A673 (cell line): ENCODE results near the gene SEZ6L.

ENCODE experiments used
- EZH2 ChIP-seq: fragments of 200-600 bp; sonication (generic); IDR thresholded peaks from 2 replicates; pipeline ENCODE4 v1.6.1; 2017; ENCODE audit warnings: borderline replicate concordance, low read depth, mild to moderate bottlenecking, mixed read lengths, antibody characterized with exemption, low read length; ENCODE audit not compliant: poor library complexity, severe bottlenecking
- TF ChIP-seq, protein P1 (sequence below): fragments of 300-800, 200-600 bp; sonication (generic); conservative IDR thresholded peaks from 2 replicates; pipeline ENCODE4 v1.5.1; 2017; ENCODE audit warnings: low read depth, mild to moderate bottlenecking, antibody characterized with exemption, low read length, moderate library complexity, mixed read lengths

DNA sequence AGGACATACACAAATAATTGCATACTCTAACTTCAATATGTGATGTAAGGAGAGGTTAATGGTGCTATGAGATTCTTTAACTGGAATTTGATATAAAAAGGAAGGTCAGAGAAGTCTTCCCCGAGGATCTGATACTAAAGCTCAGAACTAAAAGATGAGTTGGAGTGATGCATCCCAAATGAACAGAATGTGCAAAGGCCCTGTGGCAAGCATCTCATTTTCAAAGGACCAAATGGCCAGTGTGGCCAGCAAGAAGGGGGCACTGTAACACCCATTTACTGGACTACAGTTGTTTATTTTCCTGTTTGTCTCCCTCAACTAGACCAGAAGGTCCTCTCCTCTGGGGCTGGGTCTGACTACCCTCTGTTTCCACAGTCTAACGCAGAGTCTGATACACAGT, 144.9 kb downstream of the SEZ6L start:
- TF ChIP-seq EZH2: no peak
- TF ChIP-seq, protein P1, sequence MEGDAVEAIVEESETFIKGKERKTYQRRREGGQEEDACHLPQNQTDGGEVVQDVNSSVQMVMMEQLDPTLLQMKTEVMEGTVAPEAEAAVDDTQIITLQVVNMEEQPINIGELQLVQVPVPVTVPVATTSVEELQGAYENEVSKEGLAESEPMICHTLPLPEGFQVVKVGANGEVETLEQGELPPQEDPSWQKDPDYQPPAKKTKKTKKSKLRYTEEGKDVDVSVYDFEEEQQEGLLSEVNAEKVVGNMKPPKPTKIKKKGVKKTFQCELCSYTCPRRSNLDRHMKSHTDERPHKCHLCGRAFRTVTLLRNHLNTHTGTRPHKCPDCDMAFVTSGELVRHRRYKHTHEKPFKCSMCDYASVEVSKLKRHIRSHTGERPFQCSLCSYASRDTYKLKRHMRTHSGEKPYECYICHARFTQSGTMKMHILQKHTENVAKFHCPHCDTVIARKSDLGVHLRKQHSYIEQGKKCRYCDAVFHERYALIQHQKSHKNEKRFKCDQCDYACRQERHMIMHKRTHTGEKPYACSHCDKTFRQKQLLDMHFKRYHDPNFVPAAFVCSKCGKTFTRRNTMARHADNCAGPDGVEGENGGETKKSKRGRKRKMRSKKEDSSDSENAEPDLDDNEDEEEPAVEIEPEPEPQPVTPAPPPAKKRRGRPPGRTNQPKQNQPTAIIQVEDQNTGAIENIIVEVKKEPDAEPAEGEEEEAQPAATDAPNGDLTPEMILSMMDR: no peak
